Esophagus squamous epithelium (tissue), 4 donors: ENCODE measurements around the gene AADAT.

Experiments used
- POLR2A ChIP-seq, 4 donors: fragments of 450-650 bp; IDR thresholded peaks; one replicate each; pipeline ENCODE4 v1.6.1; 2017; ENCODE audit warnings: antibody characterized with exemption in 4 of 4, mild to moderate bottlenecking in 4 of 4, moderate library complexity in 3 of 4
- TF ChIP-seq, protein P1 (sequence below), 6 experiments: fragments of 450-650 bp in 4 of 6; fragments of 200-600 bp in 2 of 6; sonication (generic) in 2 of 6; IDR thresholded peaks; one replicate each; pipeline ENCODE4 v1.5.1; 2016 to 2019; ENCODE audit warnings: antibody characterized with exemption in 6 of 6, mild to moderate bottlenecking in 4 of 6, moderate library complexity in 4 of 6

DNA sequence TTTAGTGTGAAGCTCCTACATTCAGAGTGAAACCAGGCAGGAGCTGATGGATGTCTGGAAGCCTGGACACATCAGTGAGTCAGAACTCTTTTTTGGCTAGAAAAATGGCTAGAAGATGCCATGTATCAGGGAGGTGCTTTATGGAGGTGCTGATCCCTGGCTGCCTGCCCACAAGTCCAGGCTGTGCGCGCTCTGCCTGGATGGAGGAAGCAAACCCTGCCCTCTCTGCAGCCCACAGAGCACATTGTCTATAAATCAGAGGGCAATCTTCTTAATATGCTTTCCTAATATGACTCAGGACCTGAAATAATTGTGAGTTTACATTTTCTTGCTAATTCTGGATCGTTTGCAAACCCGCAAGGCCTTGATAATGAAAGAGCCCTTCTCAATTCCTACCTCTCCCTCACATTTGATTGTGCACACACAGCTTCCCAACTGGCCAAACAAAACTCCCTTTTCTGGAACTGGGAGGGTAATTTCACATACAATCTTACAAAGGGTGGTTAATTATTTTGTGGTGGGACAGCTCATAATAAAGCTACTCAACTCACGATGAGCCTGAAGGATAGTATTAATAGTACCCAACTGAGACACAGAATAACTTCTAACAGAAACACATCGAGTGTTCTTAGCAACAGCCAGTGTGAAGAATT is 75.3 kb downstream of the AADAT start:
- TF ChIP-seq, protein P1, sequence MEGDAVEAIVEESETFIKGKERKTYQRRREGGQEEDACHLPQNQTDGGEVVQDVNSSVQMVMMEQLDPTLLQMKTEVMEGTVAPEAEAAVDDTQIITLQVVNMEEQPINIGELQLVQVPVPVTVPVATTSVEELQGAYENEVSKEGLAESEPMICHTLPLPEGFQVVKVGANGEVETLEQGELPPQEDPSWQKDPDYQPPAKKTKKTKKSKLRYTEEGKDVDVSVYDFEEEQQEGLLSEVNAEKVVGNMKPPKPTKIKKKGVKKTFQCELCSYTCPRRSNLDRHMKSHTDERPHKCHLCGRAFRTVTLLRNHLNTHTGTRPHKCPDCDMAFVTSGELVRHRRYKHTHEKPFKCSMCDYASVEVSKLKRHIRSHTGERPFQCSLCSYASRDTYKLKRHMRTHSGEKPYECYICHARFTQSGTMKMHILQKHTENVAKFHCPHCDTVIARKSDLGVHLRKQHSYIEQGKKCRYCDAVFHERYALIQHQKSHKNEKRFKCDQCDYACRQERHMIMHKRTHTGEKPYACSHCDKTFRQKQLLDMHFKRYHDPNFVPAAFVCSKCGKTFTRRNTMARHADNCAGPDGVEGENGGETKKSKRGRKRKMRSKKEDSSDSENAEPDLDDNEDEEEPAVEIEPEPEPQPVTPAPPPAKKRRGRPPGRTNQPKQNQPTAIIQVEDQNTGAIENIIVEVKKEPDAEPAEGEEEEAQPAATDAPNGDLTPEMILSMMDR (IDR thresholded peaks at IDR 0.05) = no peak
- TF ChIP-seq POLR2A (IDR thresholded peaks at IDR 0.05) = no peak
